Liver (tissue), 9 donors: ENCODE measurements around the gene IL33. TPM values are rescaled to one million over a fixed set of nuclear protein-coding genes. Genes with fewer than 3 reads are reported as not detected.

Experiments
- DNase-seq: peaks from one replicate; pipeline ENCODE4 v3.0.0-alpha.2; 2017; ENCODE audit warnings: low spot score
- H3K27ac ChIP-seq, 2 donors: one replicate each; pipeline ENCODE4 v1.7.0; 2013; ENCODE audit warnings: inconsistent platforms in 2 of 2, low read length in 2 of 2, control low read depth in 1 of 2, low read depth in 1 of 2, mild to moderate bottlenecking in 1 of 2
- H3K27me3 ChIP-seq, 4 donors: one replicate each; pipeline versions ENCODE4 v1.6.1 to v1.7.0; 2013; ENCODE audit warnings: low read length in 3 of 4, inconsistent platforms in 1 of 4, mild to moderate bottlenecking in 1 of 4, moderate library complexity in 1 of 4; ENCODE audit not compliant: control insufficient read depth in 4 of 4, insufficient read depth in 4 of 4
- H3K36me3 ChIP-seq, 4 donors: one replicate each; pipeline versions ENCODE4 v1.6.1 to v1.7.0; 2013; ENCODE audit warnings: low read length in 3 of 4, mild to moderate bottlenecking in 3 of 4, low read depth in 1 of 4, moderate library complexity in 1 of 4; ENCODE audit not compliant: control insufficient read depth in 4 of 4, insufficient read depth in 3 of 4
- H3K4me1 ChIP-seq, 4 donors: one replicate each; pipeline versions ENCODE4 v1.6.1 to v1.7.0; 2013; ENCODE audit warnings: low read length in 3 of 4, mild to moderate bottlenecking in 3 of 4, moderate library complexity in 1 of 4; ENCODE audit not compliant: control insufficient read depth in 4 of 4, insufficient read depth in 4 of 4
- H3K4me3 ChIP-seq, 3 donors: one replicate each; pipeline versions ENCODE4 v1.6.1 to v1.7.0; 2013; ENCODE audit warnings: low read length in 3 of 3, control low read depth in 1 of 3, low read depth in 1 of 3, mild to moderate bottlenecking in 1 of 3
- H3K9ac ChIP-seq, 2 donors: one replicate each; pipeline ENCODE4 v1.7.0; 2013; ENCODE audit warnings: low read length in 2 of 2, mild to moderate bottlenecking in 2 of 2, moderate library complexity in 2 of 2, control low read depth in 1 of 2, low read depth in 1 of 2
- H3K9me3 ChIP-seq, 4 donors: one replicate each; pipeline versions ENCODE4 v1.6.1 to v1.7.0; 2013; ENCODE audit warnings: low read length in 3 of 4; ENCODE audit not compliant: control insufficient read depth in 4 of 4
- ATF3 ChIP-seq: IDR thresholded peaks from 2 replicates; pipeline ENCODE4 v1.6.1; 2016; ENCODE audit warnings: antibody characterized with exemption
- CTCF ChIP-seq: fragments of 150-350 bp; IDR thresholded peaks from 2 replicates; pipeline ENCODE4 v1.5.1; 2017; ENCODE audit warnings: improper control_type of control experiment, low read depth, low read length; ENCODE audit not compliant: missing input control
- EGR1 ChIP-seq, 2 donors: IDR thresholded peaks; 2 replicates each; pipeline ENCODE4 v1.6.1; 2016 to 2018; ENCODE audit warnings: antibody characterized with exemption in 2 of 2, low read depth in 2 of 2
- FOXA1 ChIP-seq: IDR thresholded peaks from 2 replicates; pipeline ENCODE4 v1.6.1; 2016; ENCODE audit warnings: antibody characterized with exemption
- FOXA2 ChIP-seq: IDR thresholded peaks from 2 replicates; pipeline ENCODE4 v1.6.1; 2016; ENCODE audit warnings: antibody characterized with exemption
- GABPA ChIP-seq, 2 donors: IDR thresholded peaks in 1 of 2; conservative IDR thresholded peaks in 1 of 2; 2 replicates each; pipeline ENCODE4 v1.6.1; 2016; ENCODE audit warnings: antibody characterized with exemption in 2 of 2, mild to moderate bottlenecking in 1 of 2, moderate library complexity in 1 of 2
- HNF4A ChIP-seq, 2 donors: conservative IDR thresholded peaks; 2 replicates each; pipeline ENCODE4 v1.6.1; 2016; ENCODE audit warnings: antibody characterized with exemption in 2 of 2, mild to moderate bottlenecking in 2 of 2
- HNF4G ChIP-seq: IDR thresholded peaks from 2 replicates; pipeline ENCODE4 v1.6.1; 2016; ENCODE audit warnings: antibody characterized with exemption
- JUND ChIP-seq, 2 donors: IDR thresholded peaks; 2 replicates each; pipeline ENCODE4 v1.6.1; 2016; ENCODE audit warnings: antibody characterized with exemption in 2 of 2
- MAX ChIP-seq: IDR thresholded peaks from 2 replicates; pipeline ENCODE4 v1.6.1; 2016; ENCODE audit warnings: antibody characterized with exemption
- NR2F2 ChIP-seq: IDR thresholded peaks from 2 replicates; pipeline ENCODE4 v1.6.1; 2016; ENCODE audit warnings: antibody characterized with exemption
- RAD21 ChIP-seq, 2 donors: IDR thresholded peaks; 2 replicates each; pipeline ENCODE4 v1.6.1; 2016; ENCODE audit warnings: antibody characterized with exemption in 2 of 2, mild to moderate bottlenecking in 2 of 2
- REST ChIP-seq: IDR thresholded peaks from 2 replicates; pipeline ENCODE4 v1.6.1; 2016; ENCODE audit warnings: antibody characterized with exemption, mild to moderate bottlenecking
- RXRA ChIP-seq, 2 donors: IDR thresholded peaks; 2 replicates each; pipeline ENCODE4 v1.6.1; 2017 to 2018; ENCODE audit warnings: antibody characterized with exemption in 2 of 2, mild to moderate bottlenecking in 1 of 2
- SP1 ChIP-seq: IDR thresholded peaks from 2 replicates; pipeline ENCODE4 v1.6.1; 2018; ENCODE audit warnings: antibody characterized with exemption, mild to moderate bottlenecking
- TAF1 ChIP-seq: conservative IDR thresholded peaks from 2 replicates; pipeline ENCODE4 v1.6.1; 2016; ENCODE audit warnings: antibody characterized with exemption, mild to moderate bottlenecking
- YY1 ChIP-seq: IDR thresholded peaks from 2 replicates; pipeline ENCODE4 v1.6.1; 2016; ENCODE audit warnings: antibody characterized with exemption, mild to moderate bottlenecking
- ZBTB33 ChIP-seq: IDR thresholded peaks from 2 replicates; pipeline ENCODE4 v1.6.1; 2016; ENCODE audit warnings: antibody characterized with exemption
- WGBS: extraction: QIAGEN DNeasy Blood & Tissue Kit; methylation state at CpG from one replicate; pipeline ENCODE4 v1.1.7; 2013; 5-methylcytosine and 5-hydroxymethylcytosine counted together
- polyA plus RNA-seq, 2 donors: library from polyadenylated mRNA; stranded (reverse) in 1 of 2; unstranded in 1 of 2; fragments of 200-250 nt in 1 of 2; fragments of >200 nt in 1 of 2; fragmentation: Nextera tagmentation in 1 of 2; extraction: Ambion mirVana in 1 of 2; gene quantifications; one replicate each; pipeline versions ENCODE4 v1.2.1 to v1.2.3, GENCODE V29; 2013 to 2015
- total RNA-seq, 2 donors: library from RNA; depleted of rRNA; stranded (reverse); fragments of >200 nt; gene quantifications; one replicate each; pipeline ENCODE4 v1.2.3, GENCODE V29; 2014
- donor health status: healthy.
- donor health status: healthy.
- donor health status: healthy.
- donor health status: healthy.
- donor health status: healthy.

IL33 gene
- total and polyA plus RNA-seq, 4 donors: 13.6 to 20.0 (median 16.4) TPM

- no peak for TF ChIP-seq HNF4G
Observed at GRCh38 chr9:6226696-6227095, 11.1 kb downstream of the IL33 start (continued).

GRCh38 chr9:6229186-6229585, 13.6 kb downstream of the IL33 start:
- no peak for TF ChIP-seq REST
- TF ChIP-seq FOXA2: no peak
- no peak for TF ChIP-seq SP1
- no peak for TF ChIP-seq HNF4G
- TF ChIP-seq GABPA (IDR thresholded peaks at IDR 0.05 in 1 of 2, conservative IDR thresholded peaks at IDR 0.05 in 1 of 2): no peak
- no peak for TF ChIP-seq RAD21 (IDR thresholded peaks at IDR 0.05)
- no peak for TF ChIP-seq ZBTB33
- Histone ChIP-seq H3K27ac (no peak overlapping the region), H3K27me3 (no peaks in the 10 kb centered on the region), H3K4me1 (no peaks in the 10 kb centered on the region), H3K9ac (no peak overlapping the region), H3K9me3 (no peaks in the 10 kb centered on the region), H3K4me3 (no peak overlapping the region), H3K36me3 (no peaks in the 10 kb centered on the region)
- DNase-seq: no peak
- WGBS: 79% methylated on average over 2 of the region's 2 CpGs

GRCh38 chr9:6229619-6230018, 14.0 kb downstream of the IL33 start:
- H3K27me3 ChIP-seq: no peaks in the 10 kb centered on the region
- WGBS: 28% methylated on average over 1 of the region's 1 CpG
- H3K4me3 ChIP-seq: no peak overlapping the region
- no peak overlapping the region for H3K9ac ChIP-seq
- no peak for DNase-seq
- H3K36me3 ChIP-seq: no peaks in the 10 kb centered on the region
- H3K9me3 ChIP-seq: no peaks in the 10 kb centered on the region
- H3K4me1 ChIP-seq: no peaks in the 10 kb centered on the region
- TF ChIP-seq ZBTB33 (no peak), NR2F2 (no peak), FOXA1 (no peak), JUND (IDR thresholded peaks at IDR 0.05) (no peak), FOXA2 (no peak), EGR1 (IDR thresholded peaks at IDR 0.05; ENCODE audit: low read depth in 2 of 2) (no peak), RXRA (IDR thresholded peaks at IDR 0.05) (no peak), TAF1 (no peak), SP1 (no peak), HNF4G (no peak), CTCF (no peak), GABPA (IDR thresholded peaks at IDR 0.05 in 1 of 2, conservative IDR thresholded peaks at IDR 0.05 in 1 of 2) (no peak), HNF4A (conservative IDR thresholded peaks at IDR 0.05) (no peak), YY1 (no peak), MAX (no peak), ATF3 (no peak), RAD21 (IDR thresholded peaks at IDR 0.05) (no peak)
- H3K27ac ChIP-seq: no peak overlapping the region
